Lower lobe of right lung (tissue), 2 donors: ENCODE measurements around the gene RNASE3. TPM values are rescaled to one million over a fixed set of nuclear protein-coding genes. Genes with fewer than 3 reads are reported as not detected.

ENCODE experiments used
- ATAC-seq, 2 donors: fragments of 200-7000 bp; cut with Tn5 transposase; one replicate each; pipeline ENCODE4 v1.9.1; 2020 to 2022; ENCODE audit warnings: mild to moderate bottlenecking in 2 of 2, moderate library complexity in 2 of 2
- DNase-seq: peaks from one replicate; pipeline ENCODE4 v3.0.0-alpha.2; 2020
- H3K27ac ChIP-seq: fragments of 200-600 bp; one replicate; pipeline ENCODE4 v1.8.0; 2022
- H3K27me3 ChIP-seq: fragments of 200-600 bp; one replicate; pipeline ENCODE4 v1.8.0; 2022; ENCODE audit warnings: low read depth
- H3K36me3 ChIP-seq: fragments of 200-600 bp; one replicate; pipeline ENCODE4 v1.8.0; 2022; ENCODE audit warnings: mild to moderate bottlenecking
- H3K4me1 ChIP-seq: fragments of 200-600 bp; one replicate; pipeline ENCODE4 v1.8.0; 2022
- H3K4me3 ChIP-seq: fragments of 200-600 bp; one replicate; pipeline ENCODE4 v1.8.0; 2022; ENCODE audit warnings: mild to moderate bottlenecking
- H3K9me3 ChIP-seq: fragments of 200-600 bp; one replicate; pipeline ENCODE4 v1.8.0; 2022
- CTCF ChIP-seq: fragments of 200-600 bp; IDR thresholded peaks from one replicate; pipeline ENCODE4 v1.8.0; 2022; ENCODE audit warnings: antibody characterized with exemption, mild to moderate bottlenecking
- intact Hi-C: fragments of 100-400 bp; cut with DNase I; formaldehyde crosslinking; loops from one replicate; pipeline ENCODE4 v1.11.0; 2022
- total RNA-seq: library from RNA; stranded (reverse); fragmentation: NEBNext Ultra II Directional; extraction: Animal tissue kit (Norgen Biotek cat#: 25700); gene quantifications from one replicate; pipeline ENCODE4 v1.2.1, GENCODE V29; 2021
- donor health status: DM: no; HTN: yes; CAD: no; lungs with severe emphysema.

The RNASE3 gene
- total RNA-seq, 1 donor from 2014 or later = not detected

GRCh38 chr14:20855652-20856291, 35.4 kb upstream of the RNASE3 start:
- DNase-seq = peak; percentile 70
- no peaks in the 10 kb centered on the region for H3K36me3 ChIP-seq
- TF ChIP-seq CTCF = peak; percentile 77

GRCh38 chr14:20857207-20857606, 34.0 kb upstream of the RNASE3 start:
- no peaks in the 10 kb centered on the region for H3K9me3 ChIP-seq

More at GRCh38 chr14:20855652-20856291, 35.4 kb upstream of the RNASE3 start:
- no peak overlapping the region for H3K4me3 ChIP-seq
- H3K9me3 ChIP-seq = no peaks in the 10 kb centered on the region
- H3K27ac ChIP-seq = no peak overlapping the region
- intact Hi-C loops = loop anchor here (10.0 kb wide), 1 partner anchor 101 kb away; no protein-coding TSS in a partner anchor
- H3K27me3 ChIP-seq = peaks cover 5% of the 10 kb centered on the region
- peaks cover 4% of the 10 kb centered on the region for H3K4me1 ChIP-seq
- ATAC-seq = peak; percentile 94 to 95

GRCh38 chr14:20857630-20858261, 33.4 kb upstream of the RNASE3 start:
- peak; percentile 94 for TF ChIP-seq CTCF
- DNase-seq (peak; percentile 76), ATAC-seq (peak; percentile 64 to 82)
- intact Hi-C loops = loop anchor here (10.0 kb wide), 1 partner anchor 103 kb away; no protein-coding TSS in a partner anchor
- no peak overlapping the region for H3K4me3 ChIP-seq
- H3K27ac ChIP-seq = no peak overlapping the region
- H3K4me1 ChIP-seq = peaks cover 4% of the 10 kb centered on the region
- H3K36me3 ChIP-seq = no peaks in the 10 kb centered on the region
- H3K9me3 ChIP-seq = no peaks in the 10 kb centered on the region
- peaks cover 5% of the 10 kb centered on the region for H3K27me3 ChIP-seq

More at GRCh38 chr14:20857207-20857606, 34.0 kb upstream of the RNASE3 start:
- ATAC-seq (no peak), DNase-seq (no peak)
- TF ChIP-seq CTCF = no peak
- intact Hi-C loops = loop anchor here (10.0 kb wide), 1 partner anchor 102 kb away; no protein-coding TSS in a partner anchor
- no peak overlapping the region for H3K4me3 ChIP-seq
- H3K36me3 ChIP-seq = no peaks in the 10 kb centered on the region
- peaks cover 4% of the 10 kb centered on the region for H3K4me1 ChIP-seq
- peaks cover 5% of the 10 kb centered on the region for H3K27me3 ChIP-seq
- no peak overlapping the region for H3K27ac ChIP-seq

- DNase-seq (no peak), ATAC-seq (no peak)
- Histone ChIP-seq H3K9me3 (no peaks in the 10 kb centered on the region), H3K36me3 (no peaks in the 10 kb centered on the region), H3K4me1 (no peaks in the 10 kb centered on the region), H3K27me3 (no peaks in the 10 kb centered on the region), H3K4me3 (no peak overlapping the region), H3K27ac (no peak overlapping the region)
- TF ChIP-seq CTCF = no peak
- intact Hi-C loops = no loop called here
Observed at GRCh38 chr14:20866194-20866593, 25.0 kb upstream of the RNASE3 start.

- Histone ChIP-seq H3K27me3 (no peaks in the 10 kb centered on the region), H3K36me3 (no peaks in the 10 kb centered on the region), H3K27ac (no peak overlapping the region), H3K4me3 (no peak overlapping the region), H3K9me3 (no peaks in the 10 kb centered on the region), H3K4me1 (no peaks in the 10 kb centered on the region)
- intact Hi-C loops = no loop called here
- peak; percentile 37 for TF ChIP-seq CTCF
- DNase-seq (no peak), ATAC-seq (no peak)
Observed at GRCh38 chr14:20866963-20867362, 24.2 kb upstream of the RNASE3 start.
